Measurements from ENCODE around the gene NCBP3.

NCBP3 gene

GRCh38 chr17:3892095-3892998, 46.3 kb upstream of the NCBP3 start:
- TF ChIP-seq ZFX (IDR thresholded peaks at IDR 0.05; ENCODE audit: borderline replicate concordance) (no peak), CTCF (IDR thresholded peaks at IDR 0.05) (0 out of 2 replicates have a peak, but pooled peaks have one; percentile 10)
- H3K27ac ChIP-seq = peak overlapping the region; percentile 65

GRCh38 chr17:3891626-3892094, 45.6 kb upstream of the NCBP3 start:
- TF ChIP-seq ZFX (IDR thresholded peaks at IDR 0.05; ENCODE audit: borderline replicate concordance) = no peak
- TF ChIP-seq CTCF (IDR thresholded peaks at IDR 0.05) = no peak

GRCh38 chr17:3890878-3891219, 44.8 kb upstream of the NCBP3 start:
- H3K27ac ChIP-seq = no peak overlapping the region
- no peak for TF ChIP-seq CTCF (IDR thresholded peaks at IDR 0.05)
- TF ChIP-seq ZFX (IDR thresholded peaks at IDR 0.05; ENCODE audit: borderline replicate concordance) = no peak

More at GRCh38 chr17:3891626-3892094, 45.6 kb upstream of the NCBP3 start:
- H3K27ac ChIP-seq = no peak overlapping the region

GRCh38 chr17:3890082-3890877, 44.2 kb upstream of the NCBP3 start:
- TF ChIP-seq CTCF (IDR thresholded peaks at IDR 0.05) (no peak), ZFX (IDR thresholded peaks at IDR 0.05; ENCODE audit: borderline replicate concordance) (no peak)
- H3K27ac ChIP-seq = no peak overlapping the region

- H3K27ac ChIP-seq = no peak overlapping the region
These were observed 43.4 kb upstream of the NCBP3 start for GRCh38 chr17:3889325-3890012.

More at GRCh38 chr17:3889325-3890012, 43.4 kb upstream of the NCBP3 start:
- TF ChIP-seq ZFX (IDR thresholded peaks at IDR 0.05; ENCODE audit: borderline replicate concordance) = no peak
- no peak for TF ChIP-seq CTCF (IDR thresholded peaks at IDR 0.05)

Data from 22Rv1 (cell line).